ENCODE results near the gene UVSSA.

DNA sequence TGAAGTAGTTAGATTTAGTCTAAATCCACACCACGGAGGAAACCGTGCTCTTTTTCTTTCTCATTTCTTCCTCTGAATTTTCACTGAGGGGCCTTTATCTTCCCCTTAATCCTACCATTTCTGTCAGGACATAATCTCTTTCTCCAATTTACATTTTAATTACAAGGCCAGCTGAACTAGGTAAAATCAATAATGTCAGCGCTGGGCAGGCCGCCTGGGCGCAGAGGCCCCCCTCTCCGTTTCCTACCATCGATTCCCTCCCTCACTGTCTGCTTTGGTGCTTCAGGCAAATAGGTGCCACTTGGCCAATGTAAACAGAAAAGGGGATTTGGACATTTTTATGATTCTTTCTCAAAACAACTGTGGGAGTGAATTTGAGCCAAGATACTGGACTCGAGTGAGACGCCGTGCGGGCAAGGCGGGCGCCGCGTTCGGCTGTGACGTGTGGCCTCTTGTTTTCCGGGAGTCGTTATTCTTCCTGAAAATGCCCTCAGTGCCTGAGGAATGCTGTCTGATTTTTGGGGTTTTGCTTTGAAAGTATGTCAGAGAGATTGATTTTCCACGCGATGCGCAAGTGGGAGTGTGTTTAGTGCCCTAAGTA, 22.6 kb downstream of the UVSSA start:
- TF ChIP-seq, protein P1, sequence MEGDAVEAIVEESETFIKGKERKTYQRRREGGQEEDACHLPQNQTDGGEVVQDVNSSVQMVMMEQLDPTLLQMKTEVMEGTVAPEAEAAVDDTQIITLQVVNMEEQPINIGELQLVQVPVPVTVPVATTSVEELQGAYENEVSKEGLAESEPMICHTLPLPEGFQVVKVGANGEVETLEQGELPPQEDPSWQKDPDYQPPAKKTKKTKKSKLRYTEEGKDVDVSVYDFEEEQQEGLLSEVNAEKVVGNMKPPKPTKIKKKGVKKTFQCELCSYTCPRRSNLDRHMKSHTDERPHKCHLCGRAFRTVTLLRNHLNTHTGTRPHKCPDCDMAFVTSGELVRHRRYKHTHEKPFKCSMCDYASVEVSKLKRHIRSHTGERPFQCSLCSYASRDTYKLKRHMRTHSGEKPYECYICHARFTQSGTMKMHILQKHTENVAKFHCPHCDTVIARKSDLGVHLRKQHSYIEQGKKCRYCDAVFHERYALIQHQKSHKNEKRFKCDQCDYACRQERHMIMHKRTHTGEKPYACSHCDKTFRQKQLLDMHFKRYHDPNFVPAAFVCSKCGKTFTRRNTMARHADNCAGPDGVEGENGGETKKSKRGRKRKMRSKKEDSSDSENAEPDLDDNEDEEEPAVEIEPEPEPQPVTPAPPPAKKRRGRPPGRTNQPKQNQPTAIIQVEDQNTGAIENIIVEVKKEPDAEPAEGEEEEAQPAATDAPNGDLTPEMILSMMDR (IDR thresholded peaks at IDR 0.05): no peak
- TF ChIP-seq SIN3A (IDR thresholded peaks at IDR 0.05; ENCODE audit: borderline replicate concordance, low read depth, low read length) (no peak), EP300 (IDR thresholded peaks at IDR 0.05; ENCODE audit: borderline replicate concordance in 1 of 2, low read depth in 1 of 2, low read length in 1 of 2) (no peak), USF2 (IDR thresholded peaks at IDR 0.05; ENCODE audit: borderline replicate concordance, low read depth, low read length) (no peak), RAD21 (IDR thresholded peaks at IDR 0.05; ENCODE audit: low read length) (no peak)

Data from SK-N-SH (cell line).